ENCODE measurements around the gene ZNF414.

ZNF414 gene

GRCh38 chr19:8463365-8463764, 50.6 kb downstream of the ZNF414 start:
- no peak for DNase-seq (ENCODE audit: low read depth)

GRCh38 chr19:8462571-8462970, 51.4 kb downstream of the ZNF414 start:
- no peak for DNase-seq (ENCODE audit: low read depth)

DNA sequence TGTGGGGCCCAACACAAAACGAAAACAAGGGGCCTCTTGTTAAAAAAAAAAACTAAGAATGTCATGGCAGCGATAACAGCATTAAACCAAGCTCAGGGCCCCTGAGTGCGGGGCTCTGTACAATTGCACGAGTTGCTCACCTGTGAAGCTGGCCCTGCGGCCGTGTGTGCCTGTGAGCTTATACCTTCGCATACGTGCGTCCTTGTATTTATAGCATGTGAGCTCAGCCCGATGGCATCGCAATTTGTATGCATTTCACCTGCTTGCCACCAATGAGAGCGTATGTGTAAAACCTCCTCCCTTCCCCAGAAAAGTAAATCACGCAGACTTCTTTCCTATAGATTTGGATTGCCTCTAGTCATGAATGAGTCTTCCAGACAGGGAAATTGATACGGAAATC, 52.1 kb downstream of the ZNF414 start:
- no peak for DNase-seq (ENCODE audit: low read depth)

DNA sequence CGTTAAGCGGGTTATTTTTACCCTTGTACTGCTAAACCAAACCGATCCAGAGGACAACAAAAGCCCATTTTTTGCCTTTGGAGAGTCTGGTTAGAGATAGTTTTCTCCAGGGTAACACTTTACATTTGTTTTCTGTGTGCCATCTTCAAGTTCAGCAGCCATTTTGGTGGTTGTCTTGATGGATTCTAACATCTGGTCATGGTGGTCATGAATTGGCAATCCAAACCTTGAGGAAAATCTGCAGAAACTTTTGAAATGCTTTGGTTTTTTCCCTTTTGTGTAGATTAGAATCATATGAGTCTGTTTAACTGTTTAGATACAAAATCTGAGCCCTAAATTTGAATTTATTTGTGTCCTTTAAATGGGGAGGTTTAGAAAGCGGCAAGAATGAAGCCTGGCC, 52.6 kb downstream of the ZNF414 start:
- DNase-seq (ENCODE audit: low read depth), result no peak

GRCh38 chr19:8460516-8461298, 53.3 kb downstream of the ZNF414 start:
- no peak for DNase-seq (ENCODE audit: low read depth)

All from stimulated activated CD8-positive, alpha-beta memory T cell treated with anti-CD3 and anti-CD28 coated beads, Interleukin-4, amount 100 ng/mL, for 24 hours (primary cell).